ENCODE measurements around the gene CMTM6. TPM values are rescaled to one million over a fixed set of nuclear protein-coding genes. Genes with fewer than 3 reads are reported as not detected.

The CMTM6 gene
- total RNA-seq, 1 experiment from 2014 or later, result 43.5 TPM

DNA sequence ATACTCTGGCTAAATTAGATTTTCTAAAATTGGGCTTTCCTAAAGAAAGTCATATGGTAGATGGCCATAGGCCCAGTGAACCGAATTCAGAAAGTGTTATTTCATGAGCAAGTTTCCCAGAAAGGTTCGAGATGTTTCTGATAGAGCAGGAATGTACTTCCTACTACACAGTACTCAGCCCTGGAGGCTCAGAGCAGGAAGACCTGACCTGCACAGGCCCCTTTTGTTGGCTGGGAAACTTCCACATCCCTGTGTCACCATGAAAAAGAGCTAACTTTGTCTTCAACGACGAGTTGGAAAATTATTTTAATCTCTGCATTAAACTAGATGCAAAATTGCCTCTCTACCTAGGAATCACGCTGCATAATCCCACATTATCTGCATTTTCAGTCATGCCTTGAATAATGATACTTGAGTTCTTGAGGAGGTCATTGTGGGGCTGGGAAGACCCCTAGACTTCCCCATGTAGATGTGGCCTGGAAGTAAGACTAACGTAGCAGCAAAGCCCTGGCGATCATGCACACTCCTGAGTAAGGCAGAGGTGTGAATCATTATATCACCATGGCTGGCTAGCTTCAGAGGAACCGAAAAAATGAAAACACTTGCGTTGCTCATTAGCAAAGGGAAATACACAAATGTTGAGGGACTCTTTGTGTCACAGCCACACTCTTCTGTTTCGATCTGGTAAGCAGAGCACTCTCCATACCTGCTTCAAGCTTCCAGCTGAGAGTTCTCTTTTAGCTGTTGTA, 63.9 kb downstream of the CMTM6 start:
- Histone ChIP-seq H2BK20ac (ENCODE audit: low read depth, low read length, poor library complexity, severe bottlenecking) (no peak overlapping the region), H2BK120ac (ENCODE audit: low read depth, low read length, poor library complexity, severe bottlenecking) (no peak overlapping the region), H3K4me2 (ENCODE audit: insufficient read depth, insufficient read length, low read length) (no peak overlapping the region), H2AFZ (ENCODE audit: low read length) (no peak overlapping the region), H3K27ac (ENCODE audit: insufficient read length, low read depth, low read length) (no peak overlapping the region), H3K27me3 (ENCODE audit: insufficient read depth, low read length) (no peaks in the 10 kb centered on the region), H3K14ac (ENCODE audit: insufficient read depth, low read length) (no peak overlapping the region), H3K79me1 (ENCODE audit: insufficient read depth, low read depth, low read length, poor library complexity, severe bottlenecking) (no peaks in the 10 kb centered on the region), H4K20me1 (ENCODE audit: control insufficient read depth, insufficient read depth, insufficient read length) (no peaks in the 10 kb centered on the region), H2BK5ac (ENCODE audit: insufficient read length, low read length) (no peak overlapping the region), H3K4ac (ENCODE audit: low read depth, low read length) (no peak overlapping the region), H4K5ac (ENCODE audit: insufficient read length, low read depth, low read length) (no peak overlapping the region), H3K23me2 (ENCODE audit: insufficient read length, low read depth, low read length, poor library complexity, severe bottlenecking) (no peaks in the 10 kb centered on the region), H4K91ac (ENCODE audit: insufficient read length, low read depth, low read length) (no peak overlapping the region), H4K8ac (replicated peaks; ENCODE audit: insufficient read length, low read depth, low read length) (no peak overlapping the region), H3K56ac (ENCODE audit: insufficient read length, low read depth, low read length) (no peak overlapping the region), H3K4me1 (ENCODE audit: insufficient read depth, low read length) (no peaks in the 10 kb centered on the region; the same call in 1 of the 2 replicates), H2BK15ac (ENCODE audit: low read depth, low read length) (no peak overlapping the region), H3K18ac (ENCODE audit: insufficient read length, low read depth, low read length) (no peak overlapping the region), H3K79me2 (ENCODE audit: insufficient read depth, low read length) (no peaks in the 10 kb centered on the region), H3K9me3 (ENCODE audit: control insufficient read depth, low read depth, low read length) (no peaks in the 10 kb centered on the region), H3T11ph (ENCODE audit: low read length) (no peak overlapping the region), H3K23ac (ENCODE audit: insufficient read length, low read depth, low read length) (no peak overlapping the region), H2BK12ac (ENCODE audit: insufficient read length, low read depth, low read length) (no peak overlapping the region), H3K9ac (ENCODE audit: extremely low read depth, insufficient read length, low read length) (no peak overlapping the region), H2AK5ac (ENCODE audit: insufficient read length, low read length) (no peak overlapping the region)
- no peaks in the 10 kb centered on the region for H3K27me3 Mint-ChIP-seq (ENCODE audit: low read depth)
- H3K36me3 Mint-ChIP-seq (ENCODE audit: insufficient read depth in 1 of 3, low read depth in 3 of 3), result peaks cover 3 to 11% (median 10%) of the 10 kb centered on the region in 3 experiments; a peak in 6 of 7 replicates
- no peak for DNase-seq
- H3K27ac Mint-ChIP-seq, result peak overlapping the region; percentile 45 to 68 (median 47); a peak in 5 of 7 replicates
- TF ChIP-seq, protein P1, sequence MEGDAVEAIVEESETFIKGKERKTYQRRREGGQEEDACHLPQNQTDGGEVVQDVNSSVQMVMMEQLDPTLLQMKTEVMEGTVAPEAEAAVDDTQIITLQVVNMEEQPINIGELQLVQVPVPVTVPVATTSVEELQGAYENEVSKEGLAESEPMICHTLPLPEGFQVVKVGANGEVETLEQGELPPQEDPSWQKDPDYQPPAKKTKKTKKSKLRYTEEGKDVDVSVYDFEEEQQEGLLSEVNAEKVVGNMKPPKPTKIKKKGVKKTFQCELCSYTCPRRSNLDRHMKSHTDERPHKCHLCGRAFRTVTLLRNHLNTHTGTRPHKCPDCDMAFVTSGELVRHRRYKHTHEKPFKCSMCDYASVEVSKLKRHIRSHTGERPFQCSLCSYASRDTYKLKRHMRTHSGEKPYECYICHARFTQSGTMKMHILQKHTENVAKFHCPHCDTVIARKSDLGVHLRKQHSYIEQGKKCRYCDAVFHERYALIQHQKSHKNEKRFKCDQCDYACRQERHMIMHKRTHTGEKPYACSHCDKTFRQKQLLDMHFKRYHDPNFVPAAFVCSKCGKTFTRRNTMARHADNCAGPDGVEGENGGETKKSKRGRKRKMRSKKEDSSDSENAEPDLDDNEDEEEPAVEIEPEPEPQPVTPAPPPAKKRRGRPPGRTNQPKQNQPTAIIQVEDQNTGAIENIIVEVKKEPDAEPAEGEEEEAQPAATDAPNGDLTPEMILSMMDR (conservative IDR thresholded peaks at IDR 0.05), result no peak
- H3K9me3 Mint-ChIP-seq, result no peaks in the 10 kb centered on the region
- H3K4me3 Mint-ChIP-seq, result no peak overlapping the region
- H3K4me1 Mint-ChIP-seq, result peaks cover 17 to 24% of the 10 kb centered on the region in 2 experiments
- no CpG with 5 or more reads among the region's 10 CpGs for WGBS (ENCODE audit: extremely low coverage, insufficient read length, low lambda C conversion rate)
